SK-N-SH (cell line): Measurements from ENCODE around the gene RABGAP1L. TPM values are rescaled to one million over a fixed set of nuclear protein-coding genes. Genes with fewer than 3 reads are reported as not detected.
"Not testable (repeated sequence)": the region's sequence is repeated elsewhere in the genome, so short reads cannot be mapped to it uniquely, and the experiment has no call there.

Experiments
- CTCF ChIA-PET: fragments of 300-600, 350-600 bp; formaldehyde crosslinking; extraction: SDS; loops from one replicate; lab custom pipeline; 2021; lab: Yijun Ruan, JAX
- POLR2A ChIA-PET: fragments of 350-600 bp; sonication (Branson Sonifier 250); formaldehyde crosslinking; extraction: SDS; loops from one replicate; lab custom pipeline; 2020; ENCODE audit warnings: antibody characterized with exemption, inconsistent platforms; lab: Yijun Ruan, JAX
- DNase-seq: peaks from one replicate; pipeline ENCODE4 v3.0.0; 2012
- H2AFZ ChIP-seq: fragments of 200-600 bp; sonication (generic); 2 replicates; pipeline ENCODE4 v1.8.1; 2016; ENCODE audit warnings: antibody characterized with exemption, mild to moderate bottlenecking, low read depth
- H3F3A ChIP-seq: fragments of 200-600 bp; sonication (generic); replicated peaks from 2 replicates; pipeline ENCODE3; 2016; ENCODE audit warnings: antibody characterized with exemption, mild to moderate bottlenecking; ENCODE audit not compliant: insufficient read depth
- H3K27ac ChIP-seq, 2 experiments: fragments of 200-500 bp in 1 of 2; fragments of 200-600 bp in 1 of 2; sonication (Bioruptor generic) in 1 of 2; sonication (generic), shearing (Covaris generic) in 1 of 2; 2 replicates each; pipeline versions ENCODE4 v1.5.1 to v1.6.1; 2014 to 2016; ENCODE audit warnings: low read depth in 2 of 2, inconsistent platforms in 1 of 2, low read length in 1 of 2, mild to moderate bottlenecking in 1 of 2, mixed read lengths in 1 of 2
- H3K27me3 ChIP-seq: fragments of 200-600 bp; sonication (generic), shearing (Covaris generic); 2 replicates; pipeline ENCODE4 v1.6.1; 2016; ENCODE audit warnings: mixed run types; ENCODE audit not compliant: insufficient read depth
- H3K36me3 ChIP-seq, 2 experiments: fragments of 200-500 bp in 1 of 2; fragments of 200-600 bp in 1 of 2; sonication (Bioruptor generic) in 1 of 2; sonication (generic) in 1 of 2; replicated peaks in 1 of 2; 2 replicates each; pipeline versions ENCODE3 to v1.5.1; 2014 to 2016; ENCODE audit warnings: low read length in 1 of 2, mild to moderate bottlenecking in 1 of 2; ENCODE audit not compliant: insufficient read depth in 2 of 2, control insufficient read depth in 1 of 2
- H3K4me1 ChIP-seq, 2 experiments: fragments of 200-500 bp in 1 of 2; fragments of 200-600 bp in 1 of 2; sonication (Bioruptor generic) in 1 of 2; sonication (generic), shearing (Covaris generic) in 1 of 2; 2 replicates each; pipeline versions ENCODE4 v1.5.1 to v1.6.1; 2014 to 2016; ENCODE audit warnings: low read depth in 1 of 2, low read length in 1 of 2, mixed run types in 1 of 2; ENCODE audit not compliant: insufficient read depth in 2 of 2, control insufficient read depth in 1 of 2
- H3K4me2 ChIP-seq: fragments of 200-600 bp; sonication (generic), shearing (Covaris generic); 2 replicates; pipeline ENCODE4 v1.6.1; 2017; ENCODE audit warnings: mixed run types
- H3K4me3 ChIP-seq, 2 experiments: fragments of 200-500 bp in 1 of 2; fragments of 200-600 bp in 1 of 2; sonication (Bioruptor generic) in 1 of 2; sonication (generic), shearing (Covaris generic) in 1 of 2; 2 replicates each; pipeline versions ENCODE4 v1.5.1 to v1.8.1; 2014 to 2016; ENCODE audit warnings: low read depth in 2 of 2, inconsistent platforms in 1 of 2, low read length in 1 of 2, mild to moderate bottlenecking in 1 of 2, mixed read lengths in 1 of 2, moderate library complexity in 1 of 2
- H3K79me2 ChIP-seq: fragments of 200-600 bp; sonication (generic); 2 replicates; pipeline ENCODE4 v1.8.1; 2017; ENCODE audit warnings: mild to moderate bottlenecking; ENCODE audit not compliant: insufficient read depth
- H3K9ac ChIP-seq: fragments of 200-600 bp; sonication (generic); 2 replicates; pipeline ENCODE4 v1.6.1; 2017; ENCODE audit warnings: mixed run types
- H3K9me2 ChIP-seq: fragments of 200-600 bp; sonication (generic); 2 replicates; pipeline ENCODE4 v1.6.1; 2017; ENCODE audit warnings: mixed run types
- H3K9me3 ChIP-seq: fragments of 200-600 bp; sonication (generic); 2 replicates; pipeline ENCODE4 v1.6.1; 2017; ENCODE audit warnings: mixed run types, mild to moderate bottlenecking, moderate library complexity
- H4K20me1 ChIP-seq: fragments of 200-600 bp; sonication (generic); 2 replicates; pipeline ENCODE4 v1.6.1; 2017; ENCODE audit warnings: mild to moderate bottlenecking, mixed run types; ENCODE audit not compliant: insufficient read depth
- EP300 ChIP-seq, 2 experiments: IDR thresholded peaks; 2 replicates each; pipeline versions ENCODE4 v1.4.0 to v1.6.1; 2012; ENCODE audit warnings: borderline replicate concordance in 1 of 2, low read depth in 1 of 2, low read length in 1 of 2
- GABPA ChIP-seq: IDR thresholded peaks from 2 replicates; pipeline ENCODE4 v1.4.0; 2012; ENCODE audit warnings: low read depth, mild to moderate bottlenecking
- NRF1 ChIP-seq: IDR thresholded peaks from 2 replicates; pipeline ENCODE4 v1.6.1; 2012; ENCODE audit warnings: low read depth, mild to moderate bottlenecking, low read length
- RCOR1 ChIP-seq: fragments of 150-350 bp; IDR thresholded peaks from 2 replicates; pipeline ENCODE4 v1.6.1; 2017; ENCODE audit warnings: antibody characterized with exemption, low read length
- RFX5 ChIP-seq: IDR thresholded peaks from 2 replicates; pipeline ENCODE4 v1.6.1; 2012; ENCODE audit warnings: mild to moderate bottlenecking, improper control_type of control experiment, low read length
- TAF1 ChIP-seq: IDR thresholded peaks from 2 replicates; pipeline ENCODE4 v1.6.1; 2012; ENCODE audit warnings: low read depth, mild to moderate bottlenecking, low read length, moderate library complexity, borderline replicate concordance
- YY1 ChIP-seq: IDR thresholded peaks from 2 replicates; pipeline ENCODE4 v1.4.0; 2012; ENCODE audit warnings: low read depth, mild to moderate bottlenecking
- WGBS: methylation state at CpG from one replicate; pipeline ENCODE4 v1.1.6; 2017; ENCODE audit warnings: low lambda C conversion rate; 5-methylcytosine and 5-hydroxymethylcytosine counted together
- polyA plus RNA-seq, 3 experiments: library from polyadenylated mRNA; depleted of rRNA; stranded (reverse); fragments of >200 nt; gene quantifications; 2 replicates each; pipeline ENCODE4 v1.2.3, GENCODE V29; 2012
- TF ChIP-seq, protein P1 (sequence below): fragments of 150-350 bp; IDR thresholded peaks from 2 replicates; pipeline ENCODE4 v1.6.1; 2016; ENCODE audit warnings: mild to moderate bottlenecking, low read depth, low read length

Gene RABGAP1L
- polyA plus RNA-seq, 1 of the 3 experiments (the other 2 are of a cell fraction), result 7.2 TPM

DNA sequence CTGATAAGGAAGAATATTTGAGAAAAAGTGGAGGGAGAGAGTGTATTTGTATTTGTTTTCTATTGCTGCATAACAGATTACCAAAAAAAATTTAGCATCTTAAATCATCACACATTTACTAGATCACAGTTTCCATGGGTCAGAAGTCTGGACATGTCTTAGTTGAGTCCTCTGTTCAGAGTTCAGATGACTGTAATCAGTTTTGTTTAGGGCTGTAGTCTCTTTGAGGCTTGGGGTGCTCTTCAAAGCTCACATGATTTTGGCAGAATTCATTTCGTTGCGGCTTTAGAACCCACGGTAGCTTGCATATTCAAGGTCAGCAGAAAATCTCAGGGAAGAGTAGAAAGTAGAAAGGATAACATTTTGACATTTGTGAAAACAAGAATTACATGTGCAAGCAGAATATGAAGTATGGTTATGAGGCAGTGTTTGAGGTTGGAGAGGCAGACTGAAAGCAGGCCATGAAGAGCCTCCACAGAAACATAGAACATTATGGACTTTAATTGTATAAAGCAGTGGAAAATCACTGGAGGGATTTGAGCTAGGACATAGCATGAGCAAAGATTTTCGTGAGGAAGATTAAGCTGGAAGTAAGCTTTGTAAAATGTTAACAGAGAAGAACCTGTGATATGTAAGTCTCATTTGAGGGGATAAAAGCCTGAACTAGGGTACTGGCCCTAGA, 177.8 kb downstream of the RABGAP1L start:
- Histone ChIP-seq H3K9me3 (no peaks in the 10 kb centered on the region), H3K27me3 (no peaks in the 10 kb centered on the region), H3F3A (no peaks in the 10 kb centered on the region), H3K4me1 (no peaks in the 10 kb centered on the region; a peak in 1 of 4 replicates), H3K4me3 (no peak overlapping the region), H3K79me2 (no peaks in the 10 kb centered on the region), H3K4me2 (no peak overlapping the region), H3K27ac (no peak overlapping the region), H3K9me2 (no peaks in the 10 kb centered on the region), H4K20me1 (no peaks in the 10 kb centered on the region), H2AFZ (no peak overlapping the region), H3K9ac (no peak overlapping the region), H3K36me3 (no peaks in the 10 kb centered on the region)
- DNase-seq, result no peak
- ChIA-PET CTCF (interaction anchor here (0.8 to 1.6 kb wide), 2 partner anchors 391 to 407 kb away, joined by 3 read pairs; no protein-coding TSS in a partner anchor), POLR2A (no interaction called here)
- 91% methylated on average over 4 of the region's 4 CpGs for WGBS
- TF ChIP-seq RCOR1 (no peak), GABPA (no peak), YY1 (no peak), EP300 (IDR thresholded peaks at IDR 0.05; ENCODE audit: borderline replicate concordance in 1 of 2, low read depth in 1 of 2, low read length in 1 of 2) (no peak), TAF1 (no peak), RFX5 (no peak), NRF1 (no peak)
- TF ChIP-seq, protein P1, sequence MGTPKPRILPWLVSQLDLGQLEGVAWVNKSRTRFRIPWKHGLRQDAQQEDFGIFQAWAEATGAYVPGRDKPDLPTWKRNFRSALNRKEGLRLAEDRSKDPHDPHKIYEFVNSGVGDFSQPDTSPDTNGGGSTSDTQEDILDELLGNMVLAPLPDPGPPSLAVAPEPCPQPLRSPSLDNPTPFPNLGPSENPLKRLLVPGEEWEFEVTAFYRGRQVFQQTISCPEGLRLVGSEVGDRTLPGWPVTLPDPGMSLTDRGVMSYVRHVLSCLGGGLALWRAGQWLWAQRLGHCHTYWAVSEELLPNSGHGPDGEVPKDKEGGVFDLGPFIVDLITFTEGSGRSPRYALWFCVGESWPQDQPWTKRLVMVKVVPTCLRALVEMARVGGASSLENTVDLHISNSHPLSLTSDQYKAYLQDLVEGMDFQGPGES, result no peak

DNA sequence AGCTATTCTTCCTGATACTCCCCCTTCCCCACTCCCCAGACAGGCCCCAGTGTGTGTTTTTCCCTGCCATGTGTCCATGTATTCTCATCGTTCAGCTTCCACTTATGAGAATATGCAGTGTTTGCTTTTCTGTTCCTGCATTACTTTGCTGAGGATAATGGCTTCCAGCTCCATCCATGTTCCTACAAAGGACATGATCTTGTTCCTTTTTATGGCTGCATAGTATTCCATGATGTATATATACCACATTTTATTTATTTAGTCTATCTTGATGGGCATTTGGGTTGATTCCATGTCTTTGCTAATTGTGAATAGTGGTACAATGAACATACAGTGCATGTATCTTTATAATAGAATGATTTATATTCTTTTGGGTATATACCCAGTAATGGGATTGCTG, 181.1 kb downstream of the RABGAP1L start:
- H3K27ac ChIP-seq, result not testable (repeated sequence)
- whole genome bisulfite sequencing, result 88% methylated on average over 1 of the region's 1 CpG

DNA sequence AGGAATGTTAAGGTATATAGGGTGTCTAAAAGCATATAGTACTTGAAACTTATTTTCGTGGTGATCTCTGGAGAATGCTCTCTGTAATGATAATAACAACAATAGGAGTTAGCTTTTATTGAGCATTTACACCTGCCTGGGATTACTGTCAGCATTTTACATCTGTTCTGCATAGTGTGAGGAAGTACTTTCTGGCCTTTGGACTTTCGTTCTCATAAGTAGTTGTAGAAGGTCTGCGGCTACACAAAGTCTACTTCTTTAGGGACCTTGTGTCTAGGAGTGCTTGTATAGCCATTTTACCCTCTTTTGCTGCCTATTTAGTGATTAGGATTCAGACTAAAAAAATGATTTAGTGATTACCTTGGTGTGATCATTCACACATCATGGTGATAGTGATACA, 184.8 kb downstream of the RABGAP1L start:
- POLR2A ChIA-PET, result no interaction called here
- CTCF ChIA-PET, result no interaction called here
- Histone ChIP-seq H3K79me2 (no peaks in the 10 kb centered on the region), H3K27me3 (no peaks in the 10 kb centered on the region), H2AFZ (no peak overlapping the region), H3K9me3 (no peaks in the 10 kb centered on the region), H3K27ac (no peak overlapping the region)
- 68% methylated on average over 3 of the region's 3 CpGs for WGBS
- no peak for DNase-seq
- TF ChIP-seq RCOR1, result no peak
- TF ChIP-seq, all 33 proteins: peak for 0
- H3K4me1 ChIP-seq, result no peaks in the 10 kb centered on the region; a peak in 1 of 4 replicates
- no peaks in the 10 kb centered on the region for H4K20me1 ChIP-seq
- H3K36me3 ChIP-seq, result no peaks in the 10 kb centered on the region
- no peaks in the 10 kb centered on the region for H3K9me2 ChIP-seq
- H3K4me3 ChIP-seq, result no peak overlapping the region
- no peak overlapping the region for H3K4me2 ChIP-seq
- H3K9ac ChIP-seq, result no peak overlapping the region
- H3F3A ChIP-seq, result no peaks in the 10 kb centered on the region

More for the DNA sequence above, 181.1 kb downstream of the RABGAP1L start:
- H3K9me2 ChIP-seq, H3K79me2 ChIP-seq, H3K27me3 ChIP-seq, H3K9ac ChIP-seq, DNase-seq, H3K4me1 ChIP-seq, POLR2A ChIA-PET, H3K4me3 ChIP-seq, H3F3A ChIP-seq, CTCF ChIA-PET, H3K4me2 ChIP-seq, H4K20me1 ChIP-seq, H3K9me3 ChIP-seq, H3K36me3 ChIP-seq, H2AFZ ChIP-seq: not testable (repeated sequence)
